ENCODE results near the gene NAA16.

Gene NAA16

GRCh38 chr13:41286370-41286769, 24.7 kb upstream of the NAA16 start:
- TF ChIP-seq, protein P1, sequence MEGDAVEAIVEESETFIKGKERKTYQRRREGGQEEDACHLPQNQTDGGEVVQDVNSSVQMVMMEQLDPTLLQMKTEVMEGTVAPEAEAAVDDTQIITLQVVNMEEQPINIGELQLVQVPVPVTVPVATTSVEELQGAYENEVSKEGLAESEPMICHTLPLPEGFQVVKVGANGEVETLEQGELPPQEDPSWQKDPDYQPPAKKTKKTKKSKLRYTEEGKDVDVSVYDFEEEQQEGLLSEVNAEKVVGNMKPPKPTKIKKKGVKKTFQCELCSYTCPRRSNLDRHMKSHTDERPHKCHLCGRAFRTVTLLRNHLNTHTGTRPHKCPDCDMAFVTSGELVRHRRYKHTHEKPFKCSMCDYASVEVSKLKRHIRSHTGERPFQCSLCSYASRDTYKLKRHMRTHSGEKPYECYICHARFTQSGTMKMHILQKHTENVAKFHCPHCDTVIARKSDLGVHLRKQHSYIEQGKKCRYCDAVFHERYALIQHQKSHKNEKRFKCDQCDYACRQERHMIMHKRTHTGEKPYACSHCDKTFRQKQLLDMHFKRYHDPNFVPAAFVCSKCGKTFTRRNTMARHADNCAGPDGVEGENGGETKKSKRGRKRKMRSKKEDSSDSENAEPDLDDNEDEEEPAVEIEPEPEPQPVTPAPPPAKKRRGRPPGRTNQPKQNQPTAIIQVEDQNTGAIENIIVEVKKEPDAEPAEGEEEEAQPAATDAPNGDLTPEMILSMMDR (IDR thresholded peaks at IDR 0.05; ENCODE audit: insufficient read depth, low read length, poor library complexity, severe bottlenecking) = no peak
- no peaks in the 10 kb centered on the region for H3K27me3 ChIP-seq (replicated peaks; ENCODE audit: control insufficient read depth, insufficient read depth, low read length)
- H3K36me3 ChIP-seq (ENCODE audit: control insufficient read depth, insufficient read depth, low read length) = no peaks in the 10 kb centered on the region
- DNase-seq (ENCODE audit: extremely low read depth, insufficient read length) = no peak
- H3K4me3 ChIP-seq (replicated peaks; ENCODE audit: low read depth, low read length) = no peak overlapping the region

DNA sequence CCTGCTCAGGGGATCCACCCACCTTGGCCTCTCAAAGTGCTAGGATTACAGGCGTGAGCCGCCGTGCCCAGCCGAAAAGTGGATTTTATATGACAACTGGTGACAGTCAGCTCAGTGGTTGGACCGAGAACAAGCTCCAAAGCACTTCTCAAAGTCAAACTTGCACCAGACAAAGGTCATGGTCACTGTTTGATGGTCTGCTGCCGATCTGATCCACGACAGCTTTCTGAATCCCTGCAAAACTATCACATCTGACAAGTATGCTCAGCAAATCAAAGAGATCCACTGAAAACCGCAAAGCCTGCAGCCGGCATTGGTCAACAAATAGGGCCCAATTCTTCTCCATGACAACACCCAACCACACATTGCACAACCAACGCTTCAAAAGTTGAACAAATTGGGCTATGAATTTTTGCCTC, 21.6 kb upstream of the NAA16 start:
- TF ChIP-seq, protein P1 (IDR thresholded peaks at IDR 0.05; ENCODE audit: insufficient read depth, low read length, poor library complexity, severe bottlenecking) = no peak
- DNase-seq (ENCODE audit: extremely low read depth, insufficient read length) = no peak
- H3K27me3 ChIP-seq (replicated peaks; ENCODE audit: control insufficient read depth, insufficient read depth, low read length) = no peaks in the 10 kb centered on the region
- no peak overlapping the region for H3K4me3 ChIP-seq (replicated peaks; ENCODE audit: low read depth, low read length)
- H3K36me3 ChIP-seq (ENCODE audit: control insufficient read depth, insufficient read depth, low read length) = no peaks in the 10 kb centered on the region

DNA sequence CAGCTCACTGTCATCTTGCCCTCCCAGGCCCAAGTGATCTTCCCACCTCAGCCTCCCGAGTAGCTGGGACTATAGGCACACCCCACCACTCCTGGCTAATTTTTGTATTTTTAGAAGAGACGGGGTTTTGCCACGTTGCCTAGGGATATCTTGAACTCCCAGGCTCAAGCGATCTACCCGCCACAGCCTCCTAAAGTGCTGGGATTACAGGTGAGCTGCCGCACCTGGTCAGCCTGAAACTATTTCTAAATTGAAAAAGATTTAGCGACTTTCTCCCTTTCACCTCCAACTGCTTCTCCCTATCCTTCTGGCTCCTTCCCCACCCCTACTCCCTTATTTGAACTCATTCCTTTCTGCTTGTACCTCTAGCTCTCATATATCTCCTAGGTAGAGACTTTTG, 19.8 kb upstream of the NAA16 start:
- Histone ChIP-seq H3K27me3 (replicated peaks; ENCODE audit: control insufficient read depth, insufficient read depth, low read length) (no peaks in the 10 kb centered on the region), H3K36me3 (ENCODE audit: control insufficient read depth, insufficient read depth, low read length) (no peaks in the 10 kb centered on the region), H3K4me3 (replicated peaks; ENCODE audit: low read depth, low read length) (no peak overlapping the region)
- no peak for DNase-seq (ENCODE audit: extremely low read depth, insufficient read length)
- TF ChIP-seq, protein P1 (IDR thresholded peaks at IDR 0.05; ENCODE audit: insufficient read depth, low read length, poor library complexity, severe bottlenecking) = no peak

- H3K36me3 ChIP-seq (ENCODE audit: control insufficient read depth, insufficient read depth, low read length) = no peaks in the 10 kb centered on the region
- no peak for DNase-seq (ENCODE audit: extremely low read depth, insufficient read length)
- TF ChIP-seq, protein P1 (IDR thresholded peaks at IDR 0.05; ENCODE audit: insufficient read depth, low read length, poor library complexity, severe bottlenecking) = no peak
- H3K27me3 ChIP-seq (replicated peaks; ENCODE audit: control insufficient read depth, insufficient read depth, low read length) = no peaks in the 10 kb centered on the region
- no peak overlapping the region for H3K4me3 ChIP-seq (replicated peaks; ENCODE audit: low read depth, low read length)
These were observed 17.8 kb upstream of the NAA16 start for GRCh38 chr13:41293272-41293671.

GRCh38 chr13:41294914-41295313, 16.2 kb upstream of the NAA16 start:
- no peak for DNase-seq (ENCODE audit: extremely low read depth, insufficient read length)
- TF ChIP-seq, protein P1 (IDR thresholded peaks at IDR 0.05; ENCODE audit: insufficient read depth, low read length, poor library complexity, severe bottlenecking) = no peak
- Histone ChIP-seq H3K4me3 (replicated peaks; ENCODE audit: low read depth, low read length) (no peak overlapping the region), H3K27me3 (replicated peaks; ENCODE audit: control insufficient read depth, insufficient read depth, low read length) (no peaks in the 10 kb centered on the region), H3K36me3 (ENCODE audit: control insufficient read depth, insufficient read depth, low read length) (no peaks in the 10 kb centered on the region)

DNA sequence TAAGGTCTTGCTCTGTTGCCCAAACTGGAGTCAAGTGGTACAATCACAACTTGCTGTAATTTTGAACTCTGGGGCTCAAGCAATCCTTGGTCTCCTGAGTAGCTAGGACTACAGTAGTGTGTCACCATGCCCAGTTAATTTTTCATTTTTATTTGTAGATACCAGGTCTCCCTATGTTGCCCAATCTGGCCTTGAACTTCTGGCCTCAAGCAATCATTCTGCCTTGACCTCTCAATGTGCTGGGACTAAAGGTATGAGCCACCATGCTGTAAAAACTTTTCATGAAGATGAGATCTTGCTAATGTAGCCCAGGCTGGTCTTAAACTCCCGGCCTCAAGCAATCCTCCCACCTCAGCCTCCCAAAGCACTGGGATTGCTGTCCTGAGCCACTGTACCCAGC, 15.1 kb upstream of the NAA16 start:
- no peaks in the 10 kb centered on the region for H3K27me3 ChIP-seq (replicated peaks; ENCODE audit: control insufficient read depth, insufficient read depth, low read length)

More for the DNA sequence above, 15.1 kb upstream of the NAA16 start:
- TF ChIP-seq, protein P1 (IDR thresholded peaks at IDR 0.05; ENCODE audit: insufficient read depth, low read length, poor library complexity, severe bottlenecking) = no peak
- no peak for DNase-seq (ENCODE audit: extremely low read depth, insufficient read length)
- Histone ChIP-seq H3K36me3 (ENCODE audit: control insufficient read depth, insufficient read depth, low read length) (no peaks in the 10 kb centered on the region), H3K4me3 (replicated peaks; ENCODE audit: low read depth, low read length) (no peak overlapping the region)

All from GM06990 (cell line).